Lung (tissue), 12 donors: ENCODE data around the gene PCP2. TPM values are rescaled to one million over a fixed set of nuclear protein-coding genes. Genes with fewer than 3 reads are reported as not detected.

Experiments used
- ATAC-seq: fragments of 200-7000 bp; cut with Tn5 transposase; one replicate; pipeline ENCODE4 v1.9.1; 2020; ENCODE audit warnings: moderate number of reproducible peaks; ENCODE audit not compliant: insufficient read depth, low FRiP score
- DNase-seq, 3 donors: peaks; one replicate each; pipeline ENCODE4 v3.0.0-alpha.2; 2013 to 2017
- H3K27ac ChIP-seq, 2 donors: one replicate each; pipeline ENCODE4 v1.5.1; 2013; ENCODE audit warnings: mild to moderate bottlenecking in 2 of 2, moderate library complexity in 2 of 2, control low read depth in 1 of 2, inconsistent platforms in 1 of 2, low read depth in 1 of 2, low read length in 1 of 2
- H3K27me3 ChIP-seq, 3 donors: one replicate each; pipeline ENCODE4 v1.5.1; 2013; ENCODE audit warnings: low read length in 2 of 3; ENCODE audit not compliant: control insufficient read depth in 3 of 3, insufficient read depth in 3 of 3
- H3K36me3 ChIP-seq, 4 donors: one replicate each; pipeline ENCODE4 v1.5.1; 2013; ENCODE audit warnings: low read length in 4 of 4, mild to moderate bottlenecking in 1 of 4, moderate library complexity in 1 of 4; ENCODE audit not compliant: control insufficient read depth in 4 of 4, insufficient read depth in 4 of 4
- H3K4me1 ChIP-seq, 5 donors: one replicate each; pipeline ENCODE4 v1.5.1; 2013; ENCODE audit warnings: low read length in 5 of 5, mild to moderate bottlenecking in 2 of 5, moderate library complexity in 1 of 5; ENCODE audit not compliant: control insufficient read depth in 5 of 5, insufficient read depth in 5 of 5
- H3K4me3 ChIP-seq: one replicate; pipeline ENCODE4 v1.5.1; 2013; ENCODE audit warnings: mild to moderate bottlenecking, control low read depth, moderate library complexity
- H3K9ac ChIP-seq, 2 donors: one replicate each; pipeline ENCODE4 v1.5.1; 2013; ENCODE audit warnings: low read length in 2 of 2, control low read depth in 1 of 2; ENCODE audit not compliant: insufficient read depth in 1 of 2
- H3K9me3 ChIP-seq, 4 donors: one replicate each; pipeline ENCODE4 v1.5.1; 2013; ENCODE audit warnings: low read length in 3 of 4, mild to moderate bottlenecking in 1 of 4, moderate library complexity in 1 of 4; ENCODE audit not compliant: control insufficient read depth in 4 of 4, insufficient read depth in 3 of 4
- WGBS, 2 donors: extraction: QIAGEN DNeasy Blood & Tissue Kit; methylation state at CpG; one replicate each; pipeline ENCODE4 v1.1.7; 2013; 5-methylcytosine and 5-hydroxymethylcytosine counted together
- polyA plus RNA-seq, 2 donors: library from polyadenylated mRNA; stranded (reverse); fragments of 200-250 nt; gene quantifications; one replicate each; pipeline ENCODE4 v1.2.1, GENCODE V29; 2013
- total RNA-seq, 2 donors: library from RNA; depleted of rRNA in 1 of 2; stranded (reverse); fragments of >200 nt in 1 of 2; gene quantifications; one replicate each; pipeline ENCODE4 v1.2.1, GENCODE V29; 2014 to 2021
- TF ChIP-seq, protein P1 (sequence below): IDR thresholded peaks from 2 replicates; pipeline ENCODE4 v1.5.1; 2012; ENCODE audit warnings: mild to moderate bottlenecking; ENCODE audit errors: control extremely low read depth, extremely low read depth
- donor health status: control.
- donor health status: control.
- donor health status: Bipolar disorder and iron deficiency.
- donor health status: healthy.
- donor health status: DM: yes; HTN: yes; CAD: no.

The PCP2 gene
- total and polyA plus RNA-seq, 4 donors, result 0.60 to 4.4 (median 1.9) TPM

DNA sequence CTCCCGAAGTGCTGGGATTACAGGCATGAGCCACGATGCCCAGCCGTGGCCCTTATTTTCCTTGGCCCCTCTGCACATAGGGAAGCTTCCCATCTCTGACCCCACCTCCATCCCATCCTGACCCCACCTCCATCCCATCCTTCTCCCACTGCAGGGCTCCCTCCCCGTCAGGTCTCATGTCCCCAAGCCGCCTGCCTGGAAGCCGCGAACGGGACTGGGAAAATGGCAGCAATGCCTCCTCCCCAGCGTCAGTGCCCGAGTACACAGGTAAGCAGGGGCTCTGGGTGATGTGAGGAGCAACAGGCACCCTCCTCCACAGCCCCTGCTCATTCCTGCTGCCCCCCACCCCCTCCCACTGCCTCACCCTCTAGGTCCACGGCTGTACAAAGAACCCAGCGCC is 16.3 kb downstream of the PCP2 start:
- TF ChIP-seq, protein P1, sequence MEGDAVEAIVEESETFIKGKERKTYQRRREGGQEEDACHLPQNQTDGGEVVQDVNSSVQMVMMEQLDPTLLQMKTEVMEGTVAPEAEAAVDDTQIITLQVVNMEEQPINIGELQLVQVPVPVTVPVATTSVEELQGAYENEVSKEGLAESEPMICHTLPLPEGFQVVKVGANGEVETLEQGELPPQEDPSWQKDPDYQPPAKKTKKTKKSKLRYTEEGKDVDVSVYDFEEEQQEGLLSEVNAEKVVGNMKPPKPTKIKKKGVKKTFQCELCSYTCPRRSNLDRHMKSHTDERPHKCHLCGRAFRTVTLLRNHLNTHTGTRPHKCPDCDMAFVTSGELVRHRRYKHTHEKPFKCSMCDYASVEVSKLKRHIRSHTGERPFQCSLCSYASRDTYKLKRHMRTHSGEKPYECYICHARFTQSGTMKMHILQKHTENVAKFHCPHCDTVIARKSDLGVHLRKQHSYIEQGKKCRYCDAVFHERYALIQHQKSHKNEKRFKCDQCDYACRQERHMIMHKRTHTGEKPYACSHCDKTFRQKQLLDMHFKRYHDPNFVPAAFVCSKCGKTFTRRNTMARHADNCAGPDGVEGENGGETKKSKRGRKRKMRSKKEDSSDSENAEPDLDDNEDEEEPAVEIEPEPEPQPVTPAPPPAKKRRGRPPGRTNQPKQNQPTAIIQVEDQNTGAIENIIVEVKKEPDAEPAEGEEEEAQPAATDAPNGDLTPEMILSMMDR, result no peak
- DNase-seq (no peak), ATAC-seq (no peak)
- Histone ChIP-seq H3K4me1 (peaks cover 0 to 10% (median 4%) of the 10 kb centered on the region in 5 donors), H3K9ac (no peak overlapping the region), H3K27ac (peak overlapping the region in 1 of 2 donors; percentile 82), H3K27me3 (no peaks in the 10 kb centered on the region), H3K9me3 (no peaks in the 10 kb centered on the region), H3K36me3 (peaks cover 6 to 57% (median 14%) of the 10 kb centered on the region in 4 donors), H3K4me3 (no peak overlapping the region)
- 92 to 95% methylated on average over 12 of the region's 12 CpGs for WGBS, 2 donors

DNA sequence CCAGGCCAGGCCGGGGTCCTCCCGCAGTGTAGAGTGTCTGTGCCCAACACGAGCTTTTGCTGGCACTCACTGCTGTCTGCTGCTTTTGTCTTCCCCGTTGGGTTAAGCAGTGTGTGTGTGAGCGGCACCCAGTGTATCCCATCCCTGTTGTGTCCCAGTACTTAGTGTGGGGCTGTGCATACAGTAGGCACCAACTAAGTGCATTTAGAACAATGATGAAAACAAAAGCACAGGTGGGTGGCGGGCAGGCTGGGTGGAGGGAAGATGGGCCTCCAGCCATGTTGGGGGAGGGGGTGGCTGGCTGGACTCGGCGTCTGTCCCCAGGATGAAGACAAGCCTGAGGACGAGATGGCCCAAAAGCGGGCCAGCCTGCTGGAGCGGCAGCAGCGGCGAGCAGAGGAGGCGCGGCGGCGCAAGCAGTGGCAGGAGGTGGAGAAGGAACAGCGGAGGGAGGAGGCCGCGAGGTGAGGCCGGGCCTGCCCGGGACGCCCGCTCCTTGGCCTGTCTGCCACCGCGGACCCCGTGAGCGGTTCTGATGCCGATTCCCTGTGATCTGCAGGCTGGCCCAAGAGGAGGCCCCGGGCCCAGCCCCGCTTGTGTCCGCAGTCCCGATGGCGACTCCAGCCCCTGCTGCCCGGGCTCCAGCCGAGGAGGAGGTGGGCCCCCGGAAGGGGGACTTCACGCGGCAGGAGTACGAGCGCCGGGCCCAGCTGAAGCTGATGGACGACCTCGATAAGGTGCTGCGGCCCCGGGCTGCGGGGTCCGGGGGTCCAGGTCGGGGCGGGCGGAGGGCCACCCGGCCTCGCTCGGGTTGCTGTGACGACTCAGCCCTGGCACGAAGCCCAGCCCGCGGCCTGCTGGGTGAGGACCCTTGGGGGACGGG is 18.4 kb downstream of the PCP2 start:
- DNase-seq, result no peak
- Histone ChIP-seq H3K9ac (no peak overlapping the region), H3K27ac (no peak overlapping the region), H3K4me1 (peaks cover 0 to 10% (median 4%) of the 10 kb centered on the region in 5 donors), H3K36me3 (peaks cover 0 to 44% (median 2%) of the 10 kb centered on the region in 4 donors), H3K4me3 (no peak overlapping the region), H3K27me3 (no peaks in the 10 kb centered on the region), H3K9me3 (no peaks in the 10 kb centered on the region)
- TF ChIP-seq, protein P1, result no peak
- 81 to 86% methylated on average over 44 to 59 of the region's 59 CpGs for WGBS, 2 donors
- no peak for ATAC-seq

DNA sequence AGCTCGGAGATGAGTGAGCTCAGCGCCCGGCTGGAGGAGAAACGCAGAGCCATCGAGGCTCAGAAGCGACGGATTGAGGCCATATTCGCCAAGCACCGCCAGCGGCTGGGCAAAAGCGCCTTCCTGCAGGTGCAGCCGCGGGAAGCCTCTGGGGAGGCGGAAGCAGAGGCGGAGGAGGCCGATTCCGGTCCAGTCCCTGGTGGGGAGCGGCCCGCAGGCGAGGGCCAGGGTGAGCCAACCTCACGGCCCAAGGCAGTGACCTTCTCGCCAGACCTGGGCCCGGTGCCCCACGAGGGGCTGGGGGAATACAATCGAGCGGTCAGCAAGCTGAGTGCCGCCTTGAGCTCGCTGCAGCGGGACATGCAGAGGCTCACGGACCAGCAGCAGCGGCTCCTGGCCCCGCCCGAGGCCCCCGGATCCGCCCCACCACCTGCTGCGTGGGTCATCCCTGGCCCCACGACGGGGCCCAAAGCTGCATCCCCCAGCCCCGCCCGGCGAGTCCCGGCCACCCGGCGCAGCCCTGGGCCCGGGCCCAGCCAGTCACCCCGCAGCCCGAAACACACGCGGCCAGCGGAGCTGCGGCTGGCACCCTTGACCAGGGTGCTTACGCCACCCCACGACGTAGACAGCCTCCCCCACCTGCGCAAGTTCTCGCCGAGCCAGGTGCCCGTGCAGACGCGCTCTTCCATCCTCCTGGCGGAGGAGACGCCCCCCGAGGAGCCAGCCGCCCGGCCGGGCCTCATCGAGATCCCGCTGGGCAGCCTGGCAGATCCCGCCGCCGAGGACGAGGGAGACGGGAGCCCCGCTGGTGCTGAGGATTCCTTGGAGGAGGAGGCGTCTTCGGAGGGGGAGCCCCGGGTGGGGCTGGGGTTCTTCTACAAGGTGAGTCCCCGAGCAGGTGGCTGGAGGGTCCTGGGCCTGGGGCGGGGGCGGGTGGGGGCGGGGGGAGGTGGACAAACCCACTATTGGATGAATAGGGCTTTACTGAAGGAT is 20.9 kb downstream of the PCP2 start:
- DNase-seq (no peak), ATAC-seq (no peak)
- no peaks in the 10 kb centered on the region for H3K27me3 ChIP-seq
- TF ChIP-seq, protein P1, result no peak
- no peak overlapping the region for H3K27ac ChIP-seq
- H3K9ac ChIP-seq, result no peak overlapping the region
- H3K4me3 ChIP-seq, result no peak overlapping the region
- H3K36me3 ChIP-seq, result peaks cover 0 to 23% (median 0%) of the 10 kb centered on the region in 4 donors
- peaks cover 0 to 3% (median 0%) of the 10 kb centered on the region in 5 donors for H3K4me1 ChIP-seq
- WGBS, 2 donors, result 92 to 95% methylated on average over 70 to 81 of the region's 81 CpGs
- H3K9me3 ChIP-seq, result no peaks in the 10 kb centered on the region
